ENCODE measurements around the gene CSNK1E. TPM values are rescaled to one million over a fixed set of nuclear protein-coding genes. Genes with fewer than 3 reads are reported as not detected.

CSNK1E gene
- total RNA-seq (2022; extraction: Qiagen RNA extraction; ENCODE audit: low read depth) = 91.4 to 102 TPM (median 94.7 TPM) in 5 replicates

DNA sequence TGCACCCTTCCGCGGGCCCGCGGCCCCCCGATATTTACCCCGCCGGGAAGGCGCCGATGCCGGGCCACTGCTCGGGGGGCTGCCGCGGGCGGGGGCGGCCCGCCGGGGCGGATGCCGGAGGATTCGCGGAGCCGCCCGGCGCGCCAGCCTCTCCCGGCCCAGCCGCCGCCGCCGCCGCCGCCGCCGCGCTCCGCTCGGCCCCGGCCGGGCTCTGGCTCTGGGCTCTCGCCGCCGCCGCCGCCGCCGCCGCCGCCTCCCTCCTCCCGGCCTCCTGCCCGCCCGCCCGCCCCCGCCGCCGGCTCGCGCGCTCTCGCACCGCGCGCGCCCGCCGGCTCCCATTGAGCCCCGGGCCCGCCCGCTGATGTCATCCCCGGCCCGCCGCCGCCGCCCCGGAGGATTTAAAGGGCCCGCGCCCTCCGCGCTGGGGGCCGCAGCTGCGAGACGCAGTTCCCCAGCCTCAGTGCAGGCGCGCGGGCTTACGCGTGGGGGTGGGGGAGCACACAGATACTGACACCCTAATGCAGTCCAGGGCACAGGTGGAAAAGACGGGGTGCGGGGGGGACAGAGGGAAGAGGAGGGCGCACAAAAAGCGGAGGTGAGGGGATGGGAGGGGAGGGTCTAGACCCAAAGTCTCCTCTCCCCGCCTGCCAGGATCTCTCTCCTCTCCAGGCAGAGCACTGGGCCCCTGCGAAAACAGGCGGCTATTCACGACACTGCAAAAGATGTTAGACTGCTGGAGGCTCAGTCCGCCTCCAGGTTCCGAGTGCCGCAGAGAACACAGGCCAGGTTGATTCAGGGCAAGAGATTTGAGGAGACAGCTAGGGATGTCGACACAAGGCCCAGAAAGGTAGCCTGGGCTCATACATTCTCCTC, at the start of gene CSNK1E:
TSS of gene CSNK1E (minus strand) at position 312 of the 873 bp plus-strand sequence. CDS start 3,276 bp downstream, outside the sequence.

GRCh38 chr22:38272373-38273134, 44.7 kb downstream of the CSNK1E start, which contains the start of gene TMEM184B:
TMEM184B (minus strand) TSS chr22:38273010; CDS start chr22:38247961, 25,049 bp downstream.

Other genes starting within 250 kb of the CSNK1E start
- not detected in 5 replicates for gene SLC16A8, start 233.2 kb downstream of the CSNK1E start, total RNA-seq (2022; extraction: Qiagen RNA extraction; ENCODE audit: low read depth)
- gene BAIAP2L2, start 206.7 kb downstream of the CSNK1E start, total RNA-seq (2022; extraction: Qiagen RNA extraction; ENCODE audit: low read depth) = 4.3 to 5.2 TPM (median 4.3 TPM) in 5 replicates
- gene PLA2G6, start 135.6 kb downstream of the CSNK1E start, total RNA-seq (2022; extraction: Qiagen RNA extraction; ENCODE audit: low read depth) = 3.8 to 5.4 TPM (median 4.2 TPM) in 5 replicates
- gene MAFF, start 115.4 kb downstream of the CSNK1E start, total RNA-seq (2022; extraction: Qiagen RNA extraction; ENCODE audit: low read depth) = 12.7 to 17.6 TPM (median 15.9 TPM) in 5 replicates
- gene TMEM184B, start 44.4 kb downstream of the CSNK1E start, total RNA-seq (2022; extraction: Qiagen RNA extraction; ENCODE audit: low read depth) = 35.9 to 48.3 TPM (median 43.9 TPM) in 5 replicates
- gene KCNJ4, start 137.8 kb upstream of the CSNK1E start, total RNA-seq (2022; extraction: Qiagen RNA extraction; ENCODE audit: low read depth) = 0.09 to 0.14 TPM (median 0.12 TPM) in 4 of 5 replicates, not detected in the other
- 15.6 to 23.2 TPM (median 20.0 TPM) in 5 replicates for gene KDELR3, start 150.7 kb upstream of the CSNK1E start, total RNA-seq (2022; extraction: Qiagen RNA extraction; ENCODE audit: low read depth)
- gene DDX17, start 188.9 kb upstream of the CSNK1E start, total RNA-seq (2022; extraction: Qiagen RNA extraction; ENCODE audit: low read depth) = 80.0 to 111 TPM (median 106 TPM) in 5 replicates

All from A549 treated with DMSO at 1 μM for 4 hours (cell line).